ENCODE results near the gene RNF41. TPM values are rescaled to one million over a fixed set of nuclear protein-coding genes. Genes with fewer than 3 reads are reported as not detected.

RNF41 gene
- total RNA-seq, 3 donors from 2014 or later (not counting 1 experiment from before 2014, with no cell fraction given) = 32.3 to 44.5 (median 38.6) TPM

DNA sequence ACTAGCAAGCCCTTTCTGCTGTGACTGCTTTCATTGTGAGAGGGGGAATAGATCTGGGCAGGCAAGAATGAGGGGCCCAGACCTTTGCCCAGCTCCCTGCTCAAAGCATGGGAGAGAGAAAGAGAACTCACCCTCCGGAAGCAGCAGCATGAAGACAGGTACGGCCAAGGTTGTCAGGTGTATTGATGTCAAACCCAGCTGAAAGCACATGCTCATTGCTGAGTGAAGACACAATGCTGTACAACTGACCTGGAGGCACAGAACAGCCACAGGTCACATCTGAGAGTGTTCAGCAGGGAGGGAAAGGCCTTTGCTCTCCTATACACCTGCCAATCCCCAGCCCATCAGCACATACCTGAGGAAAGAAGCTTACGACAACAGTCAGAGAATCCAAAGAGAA lies 30.9 kb upstream of the RNF41 start:
- Mint-ChIP-seq H3K4me1 (peaks cover 0 to 19% of the 10 kb centered on the region in 2 donors), H3K36me3 (peaks cover 10% of the 10 kb centered on the region), H3K9me3 (no peaks in the 10 kb centered on the region), H3K27me3 (ENCODE audit: low read depth in 2 of 2) (no peaks in the 10 kb centered on the region), H3K4me3 (no peak overlapping the region), H3K27ac (no peak overlapping the region)
- Histone ChIP-seq H3K4me3 (ENCODE audit: low read length) (no peak overlapping the region), H3K4me1 (ENCODE audit: control insufficient read depth, insufficient read depth, low read length) (peaks cover 14% of the 10 kb centered on the region), H3K36me3 (ENCODE audit: control insufficient read depth, insufficient read depth, low read length) (peaks cover 75% of the 10 kb centered on the region), H3K27me3 (ENCODE audit: control insufficient read depth, insufficient read depth, low read length) (no peaks in the 10 kb centered on the region), H3K9me3 (ENCODE audit: control insufficient read depth, insufficient read depth, low read length) (no peaks in the 10 kb centered on the region), H3K27ac (ENCODE audit: low read length) (no peak overlapping the region)
- intact Hi-C loops (cut with micrococcal nuclease) = loop anchor here (10.0 kb wide), 1 partner anchor 212 kb away; the partner anchor contains the start of gene SPRYD4
- ATAC-seq (no peak), DNase-seq (no peak)
- TF ChIP-seq, protein P1, sequence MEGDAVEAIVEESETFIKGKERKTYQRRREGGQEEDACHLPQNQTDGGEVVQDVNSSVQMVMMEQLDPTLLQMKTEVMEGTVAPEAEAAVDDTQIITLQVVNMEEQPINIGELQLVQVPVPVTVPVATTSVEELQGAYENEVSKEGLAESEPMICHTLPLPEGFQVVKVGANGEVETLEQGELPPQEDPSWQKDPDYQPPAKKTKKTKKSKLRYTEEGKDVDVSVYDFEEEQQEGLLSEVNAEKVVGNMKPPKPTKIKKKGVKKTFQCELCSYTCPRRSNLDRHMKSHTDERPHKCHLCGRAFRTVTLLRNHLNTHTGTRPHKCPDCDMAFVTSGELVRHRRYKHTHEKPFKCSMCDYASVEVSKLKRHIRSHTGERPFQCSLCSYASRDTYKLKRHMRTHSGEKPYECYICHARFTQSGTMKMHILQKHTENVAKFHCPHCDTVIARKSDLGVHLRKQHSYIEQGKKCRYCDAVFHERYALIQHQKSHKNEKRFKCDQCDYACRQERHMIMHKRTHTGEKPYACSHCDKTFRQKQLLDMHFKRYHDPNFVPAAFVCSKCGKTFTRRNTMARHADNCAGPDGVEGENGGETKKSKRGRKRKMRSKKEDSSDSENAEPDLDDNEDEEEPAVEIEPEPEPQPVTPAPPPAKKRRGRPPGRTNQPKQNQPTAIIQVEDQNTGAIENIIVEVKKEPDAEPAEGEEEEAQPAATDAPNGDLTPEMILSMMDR (IDR thresholded peaks at IDR 0.05) = no peak
- WGBS (ENCODE audit: insufficient coverage) = 96% methylated on average over 3 of the region's 3 CpGs

DNA sequence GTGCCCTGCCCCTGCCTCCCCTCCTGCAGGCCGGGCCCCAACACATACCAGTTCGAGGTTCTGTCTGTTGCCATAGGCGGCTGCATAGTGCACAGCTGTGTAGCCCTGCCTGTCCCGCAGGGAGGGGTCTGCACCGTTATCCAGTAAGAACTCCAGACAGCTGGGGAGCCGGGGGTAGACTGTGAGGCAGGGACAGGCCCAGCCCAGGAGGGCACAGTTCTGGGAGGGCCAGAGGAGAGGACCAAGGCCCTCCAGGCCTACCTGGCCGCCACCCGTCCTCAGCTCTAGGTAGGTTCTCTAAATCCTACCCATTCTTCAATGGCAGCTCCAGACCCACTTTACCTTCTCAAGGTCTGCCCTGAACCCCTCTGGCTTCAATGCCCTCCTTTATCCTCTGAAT lies 27.0 kb upstream of the RNF41 start:
- intact Hi-C loops (cut with micrococcal nuclease) = no loop called here
- no peak overlapping the region for H3K27ac Mint-ChIP-seq

DNA sequence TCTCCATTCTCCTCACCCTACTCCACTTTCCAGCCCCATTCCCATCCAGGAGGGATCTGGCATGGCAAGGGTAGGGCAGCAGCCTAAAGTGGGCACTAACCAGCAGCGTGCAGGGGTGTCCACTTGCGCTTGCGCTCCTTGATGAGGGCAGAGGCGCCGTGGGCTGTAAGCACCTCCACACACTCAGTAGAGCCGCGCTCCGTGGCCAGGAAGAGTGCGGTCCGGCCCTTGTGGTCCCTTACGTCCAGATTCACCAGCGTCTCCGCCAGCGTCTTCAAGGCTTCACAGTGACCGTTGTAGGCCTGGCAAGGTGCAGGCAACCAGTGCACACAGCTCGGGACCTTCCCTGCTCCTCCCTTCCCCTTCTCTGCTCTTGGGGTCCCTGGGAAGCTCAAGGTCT lies 26.2 kb upstream of the RNF41 start:
- H3K36me3 Mint-ChIP-seq = no peaks in the 10 kb centered on the region
- Histone ChIP-seq H3K36me3 (ENCODE audit: control insufficient read depth, insufficient read depth, low read length) (peaks cover 79% of the 10 kb centered on the region), H3K4me1 (ENCODE audit: control insufficient read depth, insufficient read depth, low read length) (no peaks in the 10 kb centered on the region), H3K4me3 (ENCODE audit: low read length) (no peak overlapping the region), H3K27ac (ENCODE audit: low read length) (no peak overlapping the region), H3K9me3 (ENCODE audit: control insufficient read depth, insufficient read depth, low read length) (no peaks in the 10 kb centered on the region), H3K27me3 (ENCODE audit: control insufficient read depth, insufficient read depth, low read length) (no peaks in the 10 kb centered on the region)
- intact Hi-C loops (cut with micrococcal nuclease) = no loop called here
- no peaks in the 10 kb centered on the region for H3K27me3 Mint-ChIP-seq (ENCODE audit: low read depth in 2 of 2)
- ATAC-seq (no peak), DNase-seq (no peak)
- no peaks in the 10 kb centered on the region for H3K9me3 Mint-ChIP-seq
- H3K4me3 Mint-ChIP-seq = no peak overlapping the region
- peaks cover 0 to 4% of the 10 kb centered on the region in 2 donors for H3K4me1 Mint-ChIP-seq
- TF ChIP-seq, protein P1 (IDR thresholded peaks at IDR 0.05) = no peak
- no peak overlapping the region for H3K27ac Mint-ChIP-seq
- WGBS (ENCODE audit: insufficient coverage) = 97% methylated on average over 16 of the region's 16 CpGs

More for the DNA sequence above, 27.0 kb upstream of the RNF41 start:
- TF ChIP-seq, protein P1 (IDR thresholded peaks at IDR 0.05) = no peak
- Histone ChIP-seq H3K36me3 (ENCODE audit: control insufficient read depth, insufficient read depth, low read length) (peaks cover 79% of the 10 kb centered on the region), H3K9me3 (ENCODE audit: control insufficient read depth, insufficient read depth, low read length) (no peaks in the 10 kb centered on the region), H3K4me1 (ENCODE audit: control insufficient read depth, insufficient read depth, low read length) (no peaks in the 10 kb centered on the region), H3K27ac (ENCODE audit: low read length) (no peak overlapping the region), H3K4me3 (ENCODE audit: low read length) (no peak overlapping the region), H3K27me3 (ENCODE audit: control insufficient read depth, insufficient read depth, low read length) (no peaks in the 10 kb centered on the region)
- Mint-ChIP-seq H3K4me3 (no peak overlapping the region), H3K27me3 (ENCODE audit: low read depth in 2 of 2) (no peaks in the 10 kb centered on the region), H3K4me1 (peaks cover 0 to 4% of the 10 kb centered on the region in 2 donors), H3K36me3 (no peaks in the 10 kb centered on the region), H3K9me3 (no peaks in the 10 kb centered on the region)
- WGBS (ENCODE audit: insufficient coverage) = over 99% methylated on average over 8 of the region's 8 CpGs
- DNase-seq (no peak), ATAC-seq (no peak)

DNA sequence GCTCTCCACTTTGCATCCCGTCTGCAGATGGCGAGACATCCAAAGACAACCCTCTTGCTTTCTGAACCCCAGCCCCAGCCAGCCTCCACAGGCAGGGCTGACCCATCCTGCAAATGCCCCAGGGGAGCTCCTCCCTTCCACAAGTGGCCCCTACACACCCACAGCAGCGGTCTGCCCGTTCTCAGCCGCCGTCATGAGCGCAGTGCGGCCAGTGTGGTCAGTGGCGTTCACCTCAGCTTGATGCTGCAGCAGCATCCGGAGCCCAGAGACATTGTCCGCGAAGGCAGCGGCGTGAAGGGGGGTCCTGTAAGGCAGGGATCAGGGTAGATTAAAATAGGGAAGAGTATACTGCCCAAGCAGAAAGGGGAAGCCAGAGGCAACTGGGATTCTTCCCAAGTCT lies 22.8 kb upstream of the RNF41 start:
- Histone ChIP-seq H3K27me3 (ENCODE audit: control insufficient read depth, insufficient read depth, low read length) (no peaks in the 10 kb centered on the region), H3K27ac (ENCODE audit: low read length) (no peak overlapping the region), H3K36me3 (ENCODE audit: control insufficient read depth, insufficient read depth, low read length) (peaks cover 78% of the 10 kb centered on the region), H3K4me1 (ENCODE audit: control insufficient read depth, insufficient read depth, low read length) (no peaks in the 10 kb centered on the region), H3K9me3 (ENCODE audit: control insufficient read depth, insufficient read depth, low read length) (no peaks in the 10 kb centered on the region), H3K4me3 (ENCODE audit: low read length) (no peak overlapping the region)
- Mint-ChIP-seq H3K36me3 (no peaks in the 10 kb centered on the region), H3K27ac (no peak overlapping the region), H3K4me3 (no peak overlapping the region), H3K27me3 (ENCODE audit: low read depth in 2 of 2) (no peaks in the 10 kb centered on the region), H3K9me3 (no peaks in the 10 kb centered on the region), H3K4me1 (peaks cover 0 to 12% of the 10 kb centered on the region in 2 donors)
- intact Hi-C loops (cut with micrococcal nuclease) = no loop called here
- WGBS (ENCODE audit: insufficient coverage) = 97% methylated on average over 14 of the region's 14 CpGs
- ATAC-seq (no peak), DNase-seq (no peak)
- TF ChIP-seq, protein P1 (IDR thresholded peaks at IDR 0.05) = no peak
